Panc1 (cell line): ENCODE data around the gene SPCS3.

Experiments
- CTCF ChIP-seq: fragments of 450-650 bp; IDR thresholded peaks from 2 replicates; pipeline ENCODE4 v1.5.1; 2017; ENCODE audit warnings: mild to moderate bottlenecking
- REST ChIP-seq, 2 experiments: IDR thresholded peaks; 2 replicates each; pipeline ENCODE4 v1.6.1; 2011 to 2012; ENCODE audit warnings: low read depth in 2 of 2, control low read depth in 1 of 2, low read length in 1 of 2, mild to moderate bottlenecking in 1 of 2, moderate library complexity in 1 of 2; ENCODE audit not compliant: insufficient read depth in 1 of 2
- SIN3A ChIP-seq: IDR thresholded peaks from 2 replicates; pipeline ENCODE4 v1.6.1; 2012; ENCODE audit warnings: low read depth, mild to moderate bottlenecking, low read length, moderate library complexity, borderline replicate concordance; ENCODE audit not compliant: insufficient read depth

GRCh38 chr4:176358083-176358469, 38.3 kb downstream of the SPCS3 start:
- TF ChIP-seq CTCF (no peak), REST (IDR thresholded peaks at IDR 0.05; ENCODE audit: insufficient read depth in 1 of 2, low read depth in 2 of 2, low read length in 1 of 2) (no peak), SIN3A (no peak)
